ENCODE results near the gene INTS11.

The INTS11 gene

GRCh38 chr1:1342584-1343115, 18.2 kb upstream of the INTS11 start:
- DNase-seq = no peak

- DNase-seq = no peak
These were observed 17.7 kb upstream of the INTS11 start for GRCh38 chr1:1342061-1342562.

- no peak for DNase-seq
These were observed 17.1 kb upstream of the INTS11 start for GRCh38 chr1:1341549-1342021.

- DNase-seq = no peak
These were observed 16.5 kb upstream of the INTS11 start for GRCh38 chr1:1340791-1341548.

- DNase-seq = no peak
These were observed 15.7 kb upstream of the INTS11 start for GRCh38 chr1:1340185-1340584.

- no peak for DNase-seq
These were observed 13.8 kb upstream of the INTS11 start for GRCh38 chr1:1338278-1338677.

- no peak for DNase-seq
These were observed 13.3 kb upstream of the INTS11 start for GRCh38 chr1:1337793-1338147.

- no peak for DNase-seq
These were observed 12.7 kb upstream of the INTS11 start for GRCh38 chr1:1336931-1337792.

GRCh38 chr1:1336446-1336845, 12.0 kb upstream of the INTS11 start:
- DNase-seq = no peak

- no peak for DNase-seq
These were observed 11.4 kb upstream of the INTS11 start for GRCh38 chr1:1335792-1336248.

- no peak for DNase-seq
These were observed 10.8 kb upstream of the INTS11 start for GRCh38 chr1:1335283-1335682.

- DNase-seq = no peak
These were observed 10.4 kb upstream of the INTS11 start for GRCh38 chr1:1334835-1335234.

- DNase-seq = no peak
These were observed 9.2 kb upstream of the INTS11 start for GRCh38 chr1:1333551-1334241.

- no peak for DNase-seq
These were observed 8.5 kb upstream of the INTS11 start for GRCh38 chr1:1332774-1333480.

- no peak for DNase-seq
These were observed 7.7 kb upstream of the INTS11 start for GRCh38 chr1:1332031-1332755.

GRCh38 chr1:1331068-1331965, 6.9 kb upstream of the INTS11 start, which contains the start of gene TAS1R3:
TAS1R3 (plus strand) TSS chr1:1331280; CDS start chr1:1331346, 66 bp downstream.
- DNase-seq = no peak

- DNase-seq = no peak
These were observed 6.1 kb upstream of the INTS11 start for GRCh38 chr1:1330366-1331067.

- no peak for DNase-seq
These were observed 5.1 kb upstream of the INTS11 start for GRCh38 chr1:1329304-1330210.

- DNase-seq = no peak
These were observed 3.8 kb upstream of the INTS11 start for GRCh38 chr1:1328254-1328653.
